Panc1 (cell line): Measurements from ENCODE around the gene DHRS7C. TPM values are rescaled to one million over a fixed set of nuclear protein-coding genes. Genes with fewer than 3 reads are reported as not detected.
A peak's percentile ranks its signal among the peaks of the same experiment; 100 is the strongest.

Experiments
- ATAC-seq: fragments of 200-7000 bp; cut with Tn5 transposase; 2 replicates; pipeline ENCODE4 v1.9.1; 2020; ENCODE audit warnings: mild to moderate bottlenecking, moderate library complexity
- BruUV-seq: library from RNA; stranded (reverse); fragments of 400-500 nt; replicated peaks from 2 replicates; lab custom pipeline; 2021; lab: Mats Ljungman, UMichigan
- CTCF ChIA-PET: fragments of 300-600 bp; sonication (Branson Sonifier 250); formaldehyde crosslinking; loops from one replicate; lab custom pipeline; 2022; ENCODE audit warnings: antibody characterized with exemption; lab: Charles Lee
- POLR2A ChIA-PET: fragments of 300-600 bp; sonication (Branson Sonifier 250); formaldehyde crosslinking; loops from one replicate; lab custom pipeline; 2022; ENCODE audit warnings: antibody characterized with exemption; lab: Charles Lee
- DNase-seq: peaks from one replicate; pipeline ENCODE4 v3.0.0-alpha.2; 2010; ENCODE audit warnings: low read depth, low spot score
- H3K27ac ChIP-seq: 2 replicates; pipeline ENCODE4 v1.5.1; 2011; ENCODE audit warnings: mild to moderate bottlenecking, low read length, inconsistent platforms
- H3K27me3 ChIP-seq: fragments of 200-500 bp; sonication (Bioruptor generic); 2 replicates; pipeline ENCODE4 v1.6.0; 2014; ENCODE audit warnings: low read length, inconsistent platforms; ENCODE audit not compliant: control insufficient read depth, insufficient read depth
- H3K36me3 ChIP-seq: fragments of 200-500 bp; sonication (Bioruptor generic); 2 replicates; pipeline ENCODE4 v1.5.1; 2014; ENCODE audit warnings: inconsistent platforms, mild to moderate bottlenecking, low read length, moderate library complexity; ENCODE audit not compliant: control insufficient read depth, insufficient read depth
- H3K4me1 ChIP-seq: 2 replicates; pipeline ENCODE4 v1.5.1; 2011; ENCODE audit warnings: inconsistent platforms, mild to moderate bottlenecking, low read length, moderate library complexity; ENCODE audit not compliant: control insufficient read depth, insufficient read depth
- H3K4me3 ChIP-seq, 2 experiments: 2 replicates each; pipeline ENCODE4 v1.5.1; 2011 to 2012; ENCODE audit warnings: low read depth in 2 of 2, low read length in 2 of 2, mild to moderate bottlenecking in 2 of 2, inconsistent platforms in 1 of 2, moderate library complexity in 1 of 2
- H3K9me3 ChIP-seq: fragments of 200-500 bp; sonication (Bioruptor generic); 2 replicates; pipeline ENCODE4 v1.5.1; 2014; ENCODE audit warnings: low read depth, mild to moderate bottlenecking, inconsistent platforms, low read length, moderate library complexity; ENCODE audit not compliant: control insufficient read depth, insufficient read depth
- CTCF ChIP-seq: fragments of 450-650 bp; IDR thresholded peaks from 2 replicates; pipeline ENCODE4 v1.5.1; 2017; ENCODE audit warnings: mild to moderate bottlenecking
- POLR2AphosphoS5 ChIP-seq: IDR thresholded peaks from 2 replicates; pipeline ENCODE4 v1.6.1; 2012; ENCODE audit warnings: mild to moderate bottlenecking, low read depth, low read length, moderate library complexity
- REST ChIP-seq, 2 experiments: IDR thresholded peaks; 2 replicates each; pipeline ENCODE4 v1.6.1; 2011 to 2012; ENCODE audit warnings: low read depth in 2 of 2, control low read depth in 1 of 2, low read length in 1 of 2, mild to moderate bottlenecking in 1 of 2, moderate library complexity in 1 of 2; ENCODE audit not compliant: insufficient read depth in 1 of 2
- SIN3A ChIP-seq: IDR thresholded peaks from 2 replicates; pipeline ENCODE4 v1.6.1; 2012; ENCODE audit warnings: low read depth, mild to moderate bottlenecking, low read length, moderate library complexity, borderline replicate concordance; ENCODE audit not compliant: insufficient read depth
- TCF7L2 ChIP-seq: IDR thresholded peaks from 2 replicates; pipeline ENCODE4 v1.6.1; 2011; ENCODE audit warnings: mild to moderate bottlenecking, low read depth, low read length, inconsistent platforms
- in situ Hi-C: cut with HindIII; loops from 2 replicates; pipeline ENCODE4 v1.10.0; 2016; ENCODE audit warnings: low sequenced_read_pairs, low pct_unique_long_range_greater_than_20kb
- intact Hi-C: fragments of 100-400 bp; cut with micrococcal nuclease; formaldehyde crosslinking; loops from one replicate; pipeline ENCODE4 v1.10.0; 2022; ENCODE audit not compliant: unreplicated experiment
- total RNA-seq: library from RNA; stranded (reverse); gene quantifications from one replicate; pipeline ENCODE4 v1.2.1, GENCODE V29; 2021; ENCODE audit not compliant: unreplicated experiment

DHRS7C gene
- total RNA-seq, 1 experiment from 2014 or later, result not detected

GRCh38 chr17:9768381-9768934, 22.9 kb downstream of the DHRS7C start:
- ChIA-PET CTCF (interaction anchor here (0.6 to 1.0 kb wide), 3 partner anchors 40 to 773 kb away, joined by 3 read pairs; no protein-coding TSS in a partner anchor), POLR2A (no interaction called here)
- H3K27ac ChIP-seq, result no peak overlapping the region
- H3K4me1 ChIP-seq, result no peaks in the 10 kb centered on the region
- ATAC-seq (no peak), DNase-seq (peak; percentile 18)
- intact Hi-C loops, result loop anchor here (2.0 kb wide), 1 partner anchor 40 kb away; no protein-coding TSS in a partner anchor
- no TSS peak for BruUV-seq
- no peaks in the 10 kb centered on the region for H3K36me3 ChIP-seq
- no peak overlapping the region for H3K4me3 ChIP-seq
- H3K9me3 ChIP-seq, result no peaks in the 10 kb centered on the region
- in situ Hi-C loops, result no loop called here
- no peak for TF ChIP-seq TCF7L2
- TF ChIP-seq CTCF, result peak; percentile 56; the same call in 1 of the 2 replicates
- no peaks in the 10 kb centered on the region for H3K27me3 ChIP-seq

- no TSS peak for BruUV-seq
- no peak overlapping the region for H3K27ac ChIP-seq
- no peak for DNase-seq
- intact Hi-C loops (no loop called here), in situ Hi-C loops (no loop called here)
- no peaks in the 10 kb centered on the region for H3K27me3 ChIP-seq
- no peaks in the 10 kb centered on the region for H3K36me3 ChIP-seq
- no peaks in the 10 kb centered on the region for H3K4me1 ChIP-seq
- no peaks in the 10 kb centered on the region for H3K9me3 ChIP-seq
- ChIA-PET POLR2A (no interaction called here), CTCF (interaction anchor here (0.6 kb wide), 1 partner anchor 9 kb away, joined by 3 read pairs; no protein-coding TSS in a partner anchor)
- TF ChIP-seq REST (IDR thresholded peaks at IDR 0.05; ENCODE audit: insufficient read depth in 1 of 2, low read depth in 2 of 2, low read length in 1 of 2) (no peak), CTCF (no peak), SIN3A (no peak), TCF7L2 (no peak), POLR2AphosphoS5 (no peak)
- ATAC-seq, result no peak
- H3K4me3 ChIP-seq, result no peak overlapping the region
These were observed 23.9 kb downstream of the DHRS7C start for GRCh38 chr17:9767432-9767991.
